B cell (primary cell): ENCODE measurements around the gene ATF1. TPM values are rescaled to one million over a fixed set of nuclear protein-coding genes. Genes with fewer than 3 reads are reported as not detected.

Experiments used
- ATAC-seq: fragments of 200-7000 bp; cut with Tn5 transposase; one replicate; pipeline ENCODE4 v1.10.0; 2021; ENCODE audit warnings: low read depth, mild to moderate bottlenecking, moderate number of reproducible peaks, moderate library complexity
- CTCF ChIA-PET: fragments of 350-600 bp; sonication (Branson Sonifier 250); formaldehyde crosslinking; loops from one replicate; lab custom pipeline; 2021; ENCODE audit warnings: antibody characterized with exemption, inconsistent platforms; lab: Charles Lee
- POLR2A ChIA-PET: fragments of 350-600 bp; sonication (Branson Sonifier 250); formaldehyde crosslinking; loops from one replicate; lab custom pipeline; 2021; ENCODE audit warnings: antibody characterized with exemption; lab: Charles Lee
- DNase-seq: peaks from one replicate; pipeline ENCODE4 v3.0.0; 2013
- H2AFZ ChIP-seq: 2 replicates; pipeline ENCODE4 v1.6.1; 2012; ENCODE audit warnings: mild to moderate bottlenecking, low read depth, low read length; ENCODE audit not compliant: insufficient read depth, poor library complexity, severe bottlenecking
- H3K27ac ChIP-seq, 2 donors: 1 replicate in 1 of 2; 2 replicates in 1 of 2; pipeline ENCODE4 v1.5.1; 2012 to 2013; ENCODE audit warnings: low read length in 2 of 2, mild to moderate bottlenecking in 2 of 2, moderate library complexity in 1 of 2
- H3K27me3 ChIP-seq, 4 experiments: fragments of 200-600 bp in 1 of 4; sonication (generic) in 1 of 4; replicated peaks in 1 of 4; 1 replicate in 2 of 4; 2 replicates in 2 of 4; pipeline versions ENCODE4 v1.6.1 to v1.7.0; 2013 to 2016; ENCODE audit warnings: low read length in 3 of 4, mild to moderate bottlenecking in 2 of 4, mixed read lengths in 1 of 4, moderate library complexity in 1 of 4; ENCODE audit not compliant: insufficient read depth in 4 of 4, control insufficient read depth in 3 of 4; ENCODE audit errors: control extremely low read depth in 1 of 4
- H3K36me3 ChIP-seq, 2 experiments: replicated peaks in 1 of 2; 1 replicate in 1 of 2; 2 replicates in 1 of 2; pipeline versions ENCODE4 v1.6.1 to v1.7.1; 2013; ENCODE audit warnings: low read length in 1 of 2; ENCODE audit not compliant: insufficient read depth in 2 of 2, control insufficient read depth in 1 of 2; ENCODE audit errors: control extremely low read depth in 1 of 2, extremely low read depth in 1 of 2
- H3K4me1 ChIP-seq, 2 donors: fragments of 200-600 bp in 1 of 2; sonication (generic) in 1 of 2; 1 replicate in 1 of 2; 2 replicates in 1 of 2; pipeline versions ENCODE4 v1.5.1 to v1.6.1; 2013 to 2017; ENCODE audit warnings: low read length in 2 of 2; ENCODE audit not compliant: control insufficient read depth in 2 of 2, insufficient read depth in 2 of 2
- H3K4me2 ChIP-seq: replicated peaks from 2 replicates; pipeline ENCODE3; 2012; ENCODE audit warnings: mild to moderate bottlenecking, low read depth, low read length; ENCODE audit not compliant: poor library complexity, severe bottlenecking
- H3K4me3 ChIP-seq, 5 experiments: fragments of 200-600 bp in 1 of 5; sonication (generic) in 1 of 5; 1 replicate in 3 of 5; 2 replicates in 2 of 5; pipeline versions ENCODE4 v1.5.1 to v1.7.0; 2011 to 2016; ENCODE audit warnings: low read length in 4 of 5, mild to moderate bottlenecking in 4 of 5, low read depth in 2 of 5, control low read depth in 1 of 5, moderate library complexity in 1 of 5; ENCODE audit not compliant: insufficient read depth in 1 of 5; ENCODE audit errors: control extremely low read depth in 1 of 5, extremely low read depth in 1 of 5
- H3K79me2 ChIP-seq: fragments of 200-600 bp; sonication (generic); one replicate; pipeline ENCODE4 v1.6.0; 2016; ENCODE audit warnings: low read length; ENCODE audit not compliant: control insufficient read depth, insufficient read depth
- H3K9ac ChIP-seq: fragments of 200-600 bp; sonication (generic); 2 replicates; pipeline ENCODE4 v1.6.1; 2017; ENCODE audit warnings: mild to moderate bottlenecking, low read length, moderate library complexity
- H3K9me3 ChIP-seq, 3 donors: one replicate each; pipeline versions ENCODE4 v1.6.1 to v1.7.1; 2013; ENCODE audit warnings: low read length in 2 of 3; ENCODE audit not compliant: control insufficient read depth in 2 of 3, insufficient read depth in 1 of 3; ENCODE audit errors: control extremely low read depth in 1 of 3
- H4K20me1 ChIP-seq: 2 replicates; pipeline ENCODE4 v1.6.0; 2012; ENCODE audit warnings: mild to moderate bottlenecking, low read length; ENCODE audit not compliant: insufficient read depth, control insufficient read depth, poor library complexity, severe bottlenecking
- H3K27ac Mint-ChIP-seq: one replicate; pipeline ENCODE4 v1.8.0; 2021; ENCODE audit warnings: mixed read lengths
- H3K27me3 Mint-ChIP-seq: one replicate; pipeline ENCODE4 v1.8.0; 2021; ENCODE audit warnings: mixed read lengths
- H3K4me1 Mint-ChIP-seq: one replicate; pipeline ENCODE4 v1.8.0; 2021; ENCODE audit warnings: mixed read lengths
- H3K4me3 Mint-ChIP-seq: one replicate; pipeline ENCODE4 v1.8.0; 2021; ENCODE audit warnings: mixed read lengths
- H3K9me3 Mint-ChIP-seq: one replicate; pipeline ENCODE4 v1.8.0; 2022; ENCODE audit warnings: mixed read lengths; ENCODE audit not compliant: insufficient read depth
- CTCF ChIP-seq: fragments of 200-600 bp; IDR thresholded peaks from one replicate; pipeline ENCODE4 v1.8.0; 2022; ENCODE audit warnings: antibody characterized with exemption, mild to moderate bottlenecking
- EZH2 ChIP-seq: IDR thresholded peaks from 2 replicates; pipeline ENCODE4 v1.6.1; 2012; ENCODE audit warnings: borderline replicate concordance, low read depth, mild to moderate bottlenecking, moderate library complexity, low read length; ENCODE audit not compliant: insufficient read depth, poor library complexity, severe bottlenecking
- whole genome bisulfite sequencing: methylation state at CpG from one replicate; pipeline ENCODE4 v1.1.5; 2013; ENCODE audit warnings: missing lambda C conversion rate; ENCODE audit not compliant: insufficient coverage; 5-methylcytosine and 5-hydroxymethylcytosine counted together
- intact Hi-C: fragments of 100-400 bp; cut with micrococcal nuclease; formaldehyde crosslinking; loops from one replicate; pipeline ENCODE4 v1.10.0; 2022
- polyA minus RNA-seq: library from RNA; depleted of rRNA, polyadenylated mRNA; stranded (reverse); fragments of >200 nt; gene quantifications from 2 replicates; pipeline ENCODE4 v1.2.3, GENCODE V29; 2012
- polyA plus RNA-seq: library from polyadenylated mRNA; depleted of rRNA; stranded (reverse); fragments of >200 nt; gene quantifications from 2 replicates; pipeline ENCODE4 v1.2.3, GENCODE V29; 2012
- total RNA-seq, 2 donors: library from RNA; stranded (reverse); fragments of 120-200 nt in 1 of 2; gene quantifications; 1 replicate in 1 of 2; 2 replicates in 1 of 2; pipeline versions ENCODE4 v1.2.3 to v1.2.4, GENCODE V29; 2013 to 2022

Gene ATF1
- total RNA-seq (39.5 and 45.4 TPM in 2 replicates), polyA plus RNA-seq (8.7 and 17.2 TPM in 2 replicates), polyA minus RNA-seq (26.6 and 34.7 TPM in 2 replicates)
- 52.4 TPM for total RNA-seq (2013)

GRCh38 chr12:50763639-50764285 lies at the start of gene ATF1:
ATF1 (plus strand) TSS chr12:50764101; CDS start chr12:50780146, 16,045 bp downstream.
- Mint-ChIP-seq H3K4me3 (peak within 1 kb of the TSS; percentile 91), H3K9me3 (no peaks in the 10 kb centered on the region), H3K27me3 (no peaks in the 10 kb centered on the region), H3K4me1 (peaks cover 33% of the 10 kb centered on the region), H3K27ac (peak within 1 kb of the TSS; percentile 99)
- Histone ChIP-seq H3K4me2 (peak within 1 kb of the TSS; percentile 91), H3K79me2 (peaks cover 35% of the 10 kb centered on the region), H3K27me3 (no peaks in the 10 kb centered on the region), H4K20me1 (peaks cover 31% of the 10 kb centered on the region), H2AFZ (peak within 1 kb of the TSS; percentile 93), H3K9me3 (peaks cover 0 to 4% (median 0%) of the 10 kb centered on the region in 3 donors), H3K4me1 (peaks cover 10 to 33% of the 10 kb centered on the region in 2 donors), H3K36me3 (no peaks in the 10 kb centered on the region), H3K4me3 (peak within 1 kb of the TSS; percentile 92 to 98 (median 96)), H3K9ac (peak within 1 kb of the TSS; percentile 97), H3K27ac (peak within 1 kb of the TSS; percentile 95)
- intact Hi-C loops, result loop anchor here (1.0 to 10.0 kb wide), 7 partner anchors 61 to 561 kb away; partner anchors contain the start of genes BIN2, LARP4 and LETMD1
- DNase-seq, result peak; percentile 95
- ATAC-seq, result peak; percentile 80
- 0% methylated on average over 38 of the region's 51 CpGs for WGBS
- CTCF ChIA-PET, result interaction anchor here (0.7 to 6.5 kb wide), 10 partner anchors 11 to 1487 kb away, joined by 3 to 102 read pairs (median 6); partner anchors contain the start of genes CSRNP2 and SLC11A2
- POLR2A ChIA-PET, result interaction anchor here (0.6 to 1.8 kb wide), 9 partner anchors 65 to 1809 kb away, joined by 3 to 10 read pairs (median 4); partner anchors contain the start of genes DAZAP2 and SLC4A8
- TF ChIP-seq CTCF, result no peak
- no peak for TF ChIP-seq EZH2

GRCh38 chr12:50715174-50715573 lies 48.7 kb upstream of the ATF1 start:
- H3K36me3 ChIP-seq, result peaks cover 5 to 55% of the 10 kb centered on the region in 2 experiments
- intact Hi-C loops, result no loop called here
- no peak for ATAC-seq

More at GRCh38 chr12:50715174-50715573, 48.7 kb upstream of the ATF1 start:
- TF ChIP-seq CTCF (no peak), EZH2 (no peak)
- H4K20me1 ChIP-seq, result no peaks in the 10 kb centered on the region
- H3K4me3 ChIP-seq, result no peak overlapping the region
- ChIA-PET POLR2A (interaction anchor here (0.6 kb wide), 1 partner anchor 442 kb away, joined by 3 read pairs; no protein-coding TSS in a partner anchor), CTCF (interaction anchor here (0.6 to 0.9 kb wide), 3 partner anchors 26 to 1035 kb away, joined by 3 to 5 read pairs (median 3); no protein-coding TSS in a partner anchor)
- no peaks in the 10 kb centered on the region for H3K9me3 Mint-ChIP-seq
- no peak overlapping the region for H3K9ac ChIP-seq
- DNase-seq, result no peak
- no peak overlapping the region for H3K27ac ChIP-seq
- 100% methylated on average over 1 of the region's 2 CpGs for WGBS
- no peaks in the 10 kb centered on the region for H3K4me1 Mint-ChIP-seq
- H3K9me3 ChIP-seq, result no peaks in the 10 kb centered on the region
- H3K4me3 Mint-ChIP-seq, result no peak overlapping the region
- no peak overlapping the region for H2AFZ ChIP-seq
- H3K27me3 ChIP-seq, result no peaks in the 10 kb centered on the region
- no peaks in the 10 kb centered on the region for H3K79me2 ChIP-seq
- H3K4me2 ChIP-seq, result no peak overlapping the region
- H3K4me1 ChIP-seq, result no peaks in the 10 kb centered on the region
- H3K27me3 Mint-ChIP-seq, result no peaks in the 10 kb centered on the region
- H3K27ac Mint-ChIP-seq, result no peak overlapping the region
